Measurements from ENCODE around the gene SLIT2. TPM values are rescaled to one million over a fixed set of nuclear protein-coding genes. Genes with fewer than 3 reads are reported as not detected.

Gene SLIT2
- total and polyA plus RNA-seq, 8 donors: 2.1 to 57.3 (median 5.2) TPM

DNA sequence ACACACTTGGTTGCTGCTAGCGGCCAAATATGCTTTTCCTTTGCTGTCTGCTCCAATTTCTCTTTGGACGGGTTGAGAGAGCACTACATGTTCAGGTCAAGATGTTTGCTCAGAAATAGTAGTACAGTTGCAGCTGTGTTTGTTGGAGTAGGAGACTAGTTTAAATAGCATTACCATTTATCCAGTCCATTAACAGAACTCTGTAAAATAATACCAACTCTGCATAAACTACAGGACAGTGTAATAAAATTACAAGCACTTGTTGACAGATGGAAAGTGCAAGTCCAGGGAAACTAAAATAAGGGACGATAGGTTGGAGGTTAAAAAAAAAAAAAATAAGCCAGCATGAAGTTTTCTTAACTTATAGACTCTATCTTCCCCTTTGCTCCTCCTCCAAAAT lies 20.2 kb downstream of the SLIT2 start:
- Histone ChIP-seq H3K27me3 (no peaks in the 10 kb centered on the region), H3K9me3 (no peaks in the 10 kb centered on the region), H3K4me1 (no peaks in the 10 kb centered on the region), H3K27ac (no peak overlapping the region), H3K4me3 (no peak overlapping the region), H3K36me3 (no peaks in the 10 kb centered on the region)
- intact Hi-C loops (cut with DNase I; ENCODE audit: low total_unique reads): no loop called here
- WGBS, 5 donors: 55 to 80% (median 67%) methylated on average over 3 of the region's 3 CpGs
- TF ChIP-seq POLR2AphosphoS5 (IDR thresholded peaks at IDR 0.05): no peak
- no peak for TF ChIP-seq EP300 (IDR thresholded peaks at IDR 0.05)
- TF ChIP-seq, protein P1, sequence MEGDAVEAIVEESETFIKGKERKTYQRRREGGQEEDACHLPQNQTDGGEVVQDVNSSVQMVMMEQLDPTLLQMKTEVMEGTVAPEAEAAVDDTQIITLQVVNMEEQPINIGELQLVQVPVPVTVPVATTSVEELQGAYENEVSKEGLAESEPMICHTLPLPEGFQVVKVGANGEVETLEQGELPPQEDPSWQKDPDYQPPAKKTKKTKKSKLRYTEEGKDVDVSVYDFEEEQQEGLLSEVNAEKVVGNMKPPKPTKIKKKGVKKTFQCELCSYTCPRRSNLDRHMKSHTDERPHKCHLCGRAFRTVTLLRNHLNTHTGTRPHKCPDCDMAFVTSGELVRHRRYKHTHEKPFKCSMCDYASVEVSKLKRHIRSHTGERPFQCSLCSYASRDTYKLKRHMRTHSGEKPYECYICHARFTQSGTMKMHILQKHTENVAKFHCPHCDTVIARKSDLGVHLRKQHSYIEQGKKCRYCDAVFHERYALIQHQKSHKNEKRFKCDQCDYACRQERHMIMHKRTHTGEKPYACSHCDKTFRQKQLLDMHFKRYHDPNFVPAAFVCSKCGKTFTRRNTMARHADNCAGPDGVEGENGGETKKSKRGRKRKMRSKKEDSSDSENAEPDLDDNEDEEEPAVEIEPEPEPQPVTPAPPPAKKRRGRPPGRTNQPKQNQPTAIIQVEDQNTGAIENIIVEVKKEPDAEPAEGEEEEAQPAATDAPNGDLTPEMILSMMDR (IDR thresholded peaks at IDR 0.05): no peak
- TF ChIP-seq POLR2A (IDR thresholded peaks at IDR 0.05): no peak
- no peak for DNase-seq

DNA sequence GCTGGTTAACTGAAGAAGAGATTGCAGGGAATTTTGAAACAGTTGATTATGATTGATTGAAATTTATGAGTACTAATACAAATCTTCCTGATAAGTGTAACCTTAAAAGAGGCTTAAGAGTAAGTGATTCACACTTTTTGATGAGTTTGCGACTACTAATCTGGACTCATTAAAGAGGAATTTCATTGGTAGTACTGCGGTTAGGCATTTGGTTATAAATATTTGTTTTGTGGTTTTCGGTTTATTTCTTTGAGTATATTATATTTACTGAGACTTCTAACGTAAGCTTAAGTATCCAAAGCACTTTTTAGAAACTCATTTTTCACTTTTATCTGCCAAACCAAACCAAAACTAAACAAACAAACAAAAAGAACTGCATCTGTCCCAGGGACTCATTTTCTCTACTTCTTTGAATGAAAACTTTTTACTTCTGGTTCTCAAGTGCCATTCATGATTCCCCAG lies 20.7 kb downstream of the SLIT2 start:
- Histone ChIP-seq H3K27me3 (no peaks in the 10 kb centered on the region), H3K27ac (no peak overlapping the region), H3K4me1 (no peaks in the 10 kb centered on the region), H3K4me3 (no peak overlapping the region), H3K36me3 (no peaks in the 10 kb centered on the region), H3K9me3 (no peaks in the 10 kb centered on the region)
- DNase-seq: no peak
- 40 to 62% (median 62%) methylated on average over 4 of the region's 4 CpGs for WGBS, 5 donors
- TF ChIP-seq, protein P1 (IDR thresholded peaks at IDR 0.05): no peak
- TF ChIP-seq POLR2A (IDR thresholded peaks at IDR 0.05): no peak
- no peak for TF ChIP-seq EP300 (IDR thresholded peaks at IDR 0.05)
- no peak for TF ChIP-seq POLR2AphosphoS5 (IDR thresholded peaks at IDR 0.05)
- intact Hi-C loops (cut with DNase I; ENCODE audit: low total_unique reads): no loop called here

DNA sequence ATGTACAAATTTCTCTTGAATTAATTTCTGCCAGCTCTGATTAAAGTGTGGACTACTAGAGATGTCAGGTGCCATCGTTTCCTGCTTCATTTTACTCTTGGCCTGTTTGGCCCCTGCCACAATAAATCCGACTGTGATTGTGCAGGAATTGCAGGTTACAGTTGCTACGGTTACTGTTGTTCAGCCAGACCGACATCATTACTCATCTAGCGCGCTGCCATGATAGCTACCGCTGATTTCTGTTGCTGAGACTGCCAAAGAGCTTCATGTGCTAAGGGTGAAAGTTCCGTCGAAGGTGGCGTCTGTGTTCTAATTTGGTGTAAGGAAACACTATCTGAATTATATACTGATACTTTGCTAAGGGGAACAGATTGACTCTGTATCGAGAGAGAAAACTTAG lies 22.1 kb downstream of the SLIT2 start:
- H3K27ac ChIP-seq: no peak overlapping the region
- TF ChIP-seq POLR2AphosphoS5 (IDR thresholded peaks at IDR 0.05): no peak
- TF ChIP-seq EP300 (IDR thresholded peaks at IDR 0.05): no peak
- TF ChIP-seq, protein P1 (IDR thresholded peaks at IDR 0.05): no peak
- TF ChIP-seq POLR2A (IDR thresholded peaks at IDR 0.05): no peak
- no peaks in the 10 kb centered on the region for H3K27me3 ChIP-seq
- H3K9me3 ChIP-seq: no peaks in the 10 kb centered on the region
- intact Hi-C loops (cut with DNase I; ENCODE audit: low total_unique reads): no loop called here
- no peak overlapping the region for H3K4me3 ChIP-seq
- no peaks in the 10 kb centered on the region for H3K4me1 ChIP-seq
- DNase-seq: peak in 1 of 2 donors; percentile 54
- no peaks in the 10 kb centered on the region for H3K36me3 ChIP-seq
- 51 to 74% (median 56%) methylated on average over 11 of the region's 11 CpGs for WGBS, 5 donors

DNA sequence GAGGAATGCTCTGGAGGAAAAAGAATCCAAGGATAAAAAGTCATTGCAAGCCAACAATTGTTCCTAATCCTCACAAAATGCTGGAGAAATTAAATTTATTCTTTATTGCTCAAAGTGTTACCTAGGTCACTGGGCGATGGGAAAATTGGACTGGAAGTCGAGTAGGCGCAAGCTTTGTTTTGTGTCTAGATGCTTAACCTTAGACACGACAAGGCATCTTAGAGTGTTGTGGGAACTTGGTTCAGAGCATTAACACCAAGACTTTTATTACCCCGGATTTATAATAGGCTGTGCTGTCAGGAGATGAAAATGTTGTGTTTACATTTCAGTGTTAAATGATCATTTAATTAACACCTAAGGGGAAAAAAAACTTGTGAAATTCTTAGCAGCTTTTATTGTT lies 25.1 kb downstream of the SLIT2 start:
- no peak for TF ChIP-seq POLR2AphosphoS5 (IDR thresholded peaks at IDR 0.05)
- no peak for TF ChIP-seq POLR2A (IDR thresholded peaks at IDR 0.05)
- TF ChIP-seq, protein P1 (IDR thresholded peaks at IDR 0.05): no peak
- no peak for TF ChIP-seq EP300 (IDR thresholded peaks at IDR 0.05)
- no peak overlapping the region for H3K4me3 ChIP-seq
- H3K4me1 ChIP-seq: no peaks in the 10 kb centered on the region
- intact Hi-C loops (cut with DNase I; ENCODE audit: low total_unique reads): no loop called here
- no peaks in the 10 kb centered on the region for H3K9me3 ChIP-seq
- WGBS, 5 donors: 63 to 73% (median 70%) methylated on average over 5 of the region's 5 CpGs
- no peak overlapping the region for H3K27ac ChIP-seq
- no peak for DNase-seq
- H3K36me3 ChIP-seq: no peaks in the 10 kb centered on the region
- H3K27me3 ChIP-seq: no peaks in the 10 kb centered on the region
